ENCODE measurements around the gene TNFRSF11A.

TNFRSF11A gene

GRCh38 chr18:62280058-62280457 lies 45.1 kb upstream of the TNFRSF11A start:
- TF ChIP-seq POLR2AphosphoS5 (IDR thresholded peaks at IDR 0.05; ENCODE audit: low read depth) (no peak), SPI1 (IDR thresholded peaks at IDR 0.05; ENCODE audit: borderline replicate concordance, low read depth) (no peak), GABPA (IDR thresholded peaks at IDR 0.05; ENCODE audit: low read depth) (no peak), REST (IDR thresholded peaks at IDR 0.05; ENCODE audit: insufficient replicate concordance, low read depth) (no peak)
- TF ChIP-seq, protein P1, sequence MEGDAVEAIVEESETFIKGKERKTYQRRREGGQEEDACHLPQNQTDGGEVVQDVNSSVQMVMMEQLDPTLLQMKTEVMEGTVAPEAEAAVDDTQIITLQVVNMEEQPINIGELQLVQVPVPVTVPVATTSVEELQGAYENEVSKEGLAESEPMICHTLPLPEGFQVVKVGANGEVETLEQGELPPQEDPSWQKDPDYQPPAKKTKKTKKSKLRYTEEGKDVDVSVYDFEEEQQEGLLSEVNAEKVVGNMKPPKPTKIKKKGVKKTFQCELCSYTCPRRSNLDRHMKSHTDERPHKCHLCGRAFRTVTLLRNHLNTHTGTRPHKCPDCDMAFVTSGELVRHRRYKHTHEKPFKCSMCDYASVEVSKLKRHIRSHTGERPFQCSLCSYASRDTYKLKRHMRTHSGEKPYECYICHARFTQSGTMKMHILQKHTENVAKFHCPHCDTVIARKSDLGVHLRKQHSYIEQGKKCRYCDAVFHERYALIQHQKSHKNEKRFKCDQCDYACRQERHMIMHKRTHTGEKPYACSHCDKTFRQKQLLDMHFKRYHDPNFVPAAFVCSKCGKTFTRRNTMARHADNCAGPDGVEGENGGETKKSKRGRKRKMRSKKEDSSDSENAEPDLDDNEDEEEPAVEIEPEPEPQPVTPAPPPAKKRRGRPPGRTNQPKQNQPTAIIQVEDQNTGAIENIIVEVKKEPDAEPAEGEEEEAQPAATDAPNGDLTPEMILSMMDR (IDR thresholded peaks at IDR 0.05; ENCODE audit: insufficient read depth, low read length), result no peak
- H3K27me3 ChIP-seq (ENCODE audit: insufficient read depth, poor library complexity, severe bottlenecking), result no peaks in the 10 kb centered on the region
- no peak overlapping the region for H3K27ac ChIP-seq (replicated peaks)
- no peak overlapping the region for H3K4me3 ChIP-seq (replicated peaks; ENCODE audit: insufficient read depth, low read length)
- no peak for DNase-seq (ENCODE audit: low read depth in 1 of 2, low spot score in 1 of 2)

- TF ChIP-seq GABPA (IDR thresholded peaks at IDR 0.05; ENCODE audit: low read depth), result no peak
- no peak for TF ChIP-seq SPI1 (IDR thresholded peaks at IDR 0.05; ENCODE audit: borderline replicate concordance, low read depth)
- TF ChIP-seq POLR2AphosphoS5 (IDR thresholded peaks at IDR 0.05; ENCODE audit: low read depth), result no peak
- TF ChIP-seq, protein P1 (IDR thresholded peaks at IDR 0.05; ENCODE audit: insufficient read depth, low read length), result no peak
- TF ChIP-seq REST (IDR thresholded peaks at IDR 0.05; ENCODE audit: insufficient replicate concordance, low read depth), result no peak
- Histone ChIP-seq H3K4me3 (replicated peaks; ENCODE audit: insufficient read depth, low read length) (no peak overlapping the region), H3K27ac (replicated peaks) (no peak overlapping the region), H3K27me3 (ENCODE audit: insufficient read depth, poor library complexity, severe bottlenecking) (no peaks in the 10 kb centered on the region)
- no peak for DNase-seq (ENCODE audit: low read depth in 1 of 2, low spot score in 1 of 2)
Measured at GRCh38 chr18:62280786-62281185, 44.3 kb upstream of the TNFRSF11A start.

DNA sequence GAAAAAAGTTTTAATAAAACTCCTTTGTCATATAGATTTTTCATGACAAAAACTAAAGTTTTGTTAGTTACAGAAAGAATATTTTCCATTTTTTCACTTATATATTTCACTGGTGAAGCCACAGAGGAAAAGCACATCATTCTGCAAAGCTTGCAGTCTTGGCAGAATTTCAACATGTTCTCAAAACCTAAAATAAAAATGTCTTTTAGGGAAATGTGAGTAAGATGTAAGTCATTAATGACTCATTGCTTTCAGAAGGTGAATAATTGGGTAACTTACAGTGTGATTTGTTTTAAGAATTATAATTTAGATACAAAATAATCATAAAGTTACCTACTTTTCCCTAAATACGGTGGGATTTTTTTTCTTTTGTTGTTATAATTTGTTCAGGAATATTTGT lies 43.4 kb upstream of the TNFRSF11A start:
- TF ChIP-seq SPI1 (IDR thresholded peaks at IDR 0.05; ENCODE audit: borderline replicate concordance, low read depth) (no peak), POLR2AphosphoS5 (IDR thresholded peaks at IDR 0.05; ENCODE audit: low read depth) (no peak)
- H3K27me3 ChIP-seq (ENCODE audit: insufficient read depth, poor library complexity, severe bottlenecking), result no peaks in the 10 kb centered on the region
- H3K4me3 ChIP-seq (replicated peaks; ENCODE audit: insufficient read depth, low read length), result no peak overlapping the region
- DNase-seq (ENCODE audit: low read depth in 1 of 2, low spot score in 1 of 2), result peak in 1 of 2 experiments; percentile 42
- no peak overlapping the region for H3K27ac ChIP-seq (replicated peaks)

DNA sequence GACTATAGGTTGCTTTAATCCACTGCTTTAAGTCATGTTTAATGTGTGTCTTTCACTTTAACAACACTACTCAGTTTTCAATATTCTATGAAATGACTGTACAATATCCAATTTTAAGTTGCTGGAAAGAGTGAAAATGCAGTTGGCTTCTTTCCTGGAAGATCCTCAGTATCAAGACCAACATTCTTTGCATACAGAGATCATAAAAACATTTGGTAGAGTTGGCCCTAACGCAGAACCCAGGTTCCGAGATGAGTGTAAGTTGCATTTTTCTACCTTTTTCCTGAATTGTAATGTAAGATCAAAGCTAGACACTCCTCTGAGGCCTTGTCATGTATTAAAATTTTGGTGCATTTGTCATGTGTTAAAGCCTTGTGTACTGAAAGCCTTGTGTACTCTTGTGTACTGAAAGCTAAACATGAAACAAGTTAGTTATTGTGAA lies 42.9 kb upstream of the TNFRSF11A start:
- TF ChIP-seq GABPA (IDR thresholded peaks at IDR 0.05; ENCODE audit: low read depth) (no peak), REST (IDR thresholded peaks at IDR 0.05; ENCODE audit: insufficient replicate concordance, low read depth) (no peak), SPI1 (IDR thresholded peaks at IDR 0.05; ENCODE audit: borderline replicate concordance, low read depth) (no peak), POLR2AphosphoS5 (IDR thresholded peaks at IDR 0.05; ENCODE audit: low read depth) (no peak)
- TF ChIP-seq, protein P1 (IDR thresholded peaks at IDR 0.05; ENCODE audit: insufficient read depth, low read length), result no peak
- no peak for DNase-seq (ENCODE audit: low read depth in 1 of 2, low spot score in 1 of 2)
- H3K27me3 ChIP-seq (ENCODE audit: insufficient read depth, poor library complexity, severe bottlenecking), result no peaks in the 10 kb centered on the region
- no peak overlapping the region for H3K27ac ChIP-seq (replicated peaks)
- no peak overlapping the region for H3K4me3 ChIP-seq (replicated peaks; ENCODE audit: insufficient read depth, low read length)

Data from HL-60 (cell line).